Hematopoietic multipotent progenitor cell (in vitro differentiated cells): ENCODE data around the gene C1QTNF9. TPM values are rescaled to one million over a fixed set of nuclear protein-coding genes. Genes with fewer than 3 reads are reported as not detected.
"Not testable (repeated sequence)": the region's sequence is repeated elsewhere in the genome, so short reads cannot be mapped to it uniquely, and the experiment has no call there.

Experiments
- DNase-seq, 3 donors: peaks; one replicate each; pipeline ENCODE4 v3.0.0-alpha.2; 2011 to 2015; ENCODE audit warnings: low read depth in 2 of 3, low spot score in 2 of 3
- total RNA-seq: library from RNA; depleted of rRNA; stranded (reverse); fragments of >200 nt; gene quantifications from one replicate; pipeline ENCODE4 v1.2.3, GENCODE V29; 2012

C1QTNF9 gene
- total RNA-seq, 1 donor: under 0.01 TPM

DNA sequence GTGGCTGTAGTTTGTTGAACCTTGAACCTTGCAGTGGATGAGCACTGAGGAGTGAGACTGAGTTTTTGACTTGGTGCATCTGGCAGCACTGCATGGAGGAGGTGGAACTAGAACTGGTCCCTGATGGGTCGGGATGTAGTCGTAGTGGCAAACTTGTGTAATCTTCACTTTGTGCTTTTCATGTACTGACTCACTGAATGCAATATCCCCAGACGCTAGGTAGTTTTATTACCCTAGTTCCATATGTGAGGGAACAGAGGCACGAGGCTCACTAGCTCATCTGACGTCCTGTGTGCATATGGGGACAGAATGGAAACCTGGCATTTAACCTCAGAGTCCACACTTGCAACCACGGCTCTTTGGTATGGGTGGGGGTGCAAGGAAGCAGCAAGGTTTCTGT lies 10.3 kb downstream of the C1QTNF9 start:
- not testable (repeated sequence) for DNase-seq

GRCh38 chr13:24321416-24321815 lies 12.0 kb downstream of the C1QTNF9 start:
- not testable (repeated sequence) for DNase-seq

GRCh38 chr13:24322470-24322869 lies 13.1 kb downstream of the C1QTNF9 start:
- DNase-seq: not testable (repeated sequence)

GRCh38 chr13:24323036-24323738 lies 13.8 kb downstream of the C1QTNF9 start:
- no peak for DNase-seq

DNA sequence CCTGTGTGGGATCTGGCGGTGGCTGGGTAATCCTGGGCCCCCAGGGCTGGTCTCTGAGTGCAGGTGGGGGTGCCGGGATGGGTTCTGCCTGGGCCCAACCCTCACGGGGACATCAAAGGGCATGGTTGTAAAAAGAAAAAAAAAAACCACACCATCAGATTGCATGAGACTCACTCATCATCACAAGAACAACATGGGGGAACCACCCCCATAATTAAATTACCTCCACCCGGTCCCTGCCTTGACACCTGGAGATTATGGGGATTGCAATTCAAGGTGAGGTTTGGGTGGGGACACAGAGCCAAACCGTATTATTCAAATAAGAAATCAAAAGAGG lies 14.3 kb downstream of the C1QTNF9 start:
- DNase-seq: no peak

- not testable (repeated sequence) for DNase-seq
Measured at GRCh38 chr13:24327598-24327997, 18.2 kb downstream of the C1QTNF9 start.

- DNase-seq: peak in 2 of 3 donors; percentile 10 to 11
Measured at GRCh38 chr13:24328145-24328544, 18.8 kb downstream of the C1QTNF9 start.

DNA sequence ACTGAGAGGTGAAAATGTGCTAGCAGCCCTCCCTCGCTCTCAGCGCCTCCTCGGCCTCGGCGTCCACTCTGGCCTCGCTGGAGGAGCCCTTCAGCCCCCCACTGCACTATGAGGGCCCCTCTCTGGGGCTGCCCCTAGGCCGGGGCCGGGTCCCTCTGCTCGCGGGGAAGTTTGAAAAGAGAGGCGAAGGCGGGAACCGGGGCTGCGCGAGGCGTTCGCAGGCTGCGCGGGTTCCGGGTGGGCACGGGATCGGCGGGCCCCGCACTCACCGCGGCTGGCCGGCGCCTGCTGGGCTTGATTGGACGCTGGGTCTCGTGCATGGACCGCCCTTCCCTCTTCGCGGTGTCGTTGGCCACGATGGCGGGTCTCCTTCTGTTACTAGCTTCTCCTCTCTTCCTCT lies 29.3 kb downstream of the C1QTNF9 start:
- DNase-seq: no peak

- DNase-seq: no peak
Measured at GRCh38 chr13:24339937-24340607, 30.7 kb downstream of the C1QTNF9 start.

- DNase-seq: no peak
Measured at GRCh38 chr13:24340608-24340955, 31.2 kb downstream of the C1QTNF9 start.

DNA sequence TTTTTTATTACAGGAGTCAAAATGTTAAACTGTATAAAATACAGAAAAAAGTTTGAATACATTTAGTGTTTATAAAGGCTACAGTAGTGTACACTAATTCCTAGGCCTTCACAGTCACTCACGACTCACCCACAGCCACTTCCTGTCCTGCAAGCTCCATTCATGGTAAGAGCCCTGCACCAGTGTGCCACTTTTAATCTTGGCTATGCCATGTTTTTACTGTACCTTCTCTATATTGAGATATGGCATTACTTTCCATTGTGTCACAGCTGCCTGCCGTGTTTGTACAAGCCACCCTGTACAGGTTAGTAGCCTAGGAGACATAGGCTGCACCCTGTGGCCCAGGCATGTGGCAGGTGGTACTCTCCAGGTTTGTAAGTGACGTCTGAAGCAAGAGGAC lies 32.1 kb downstream of the C1QTNF9 start:
- no peak for DNase-seq

- no peak for DNase-seq
Measured at GRCh38 chr13:24348385-24348784, 39.0 kb downstream of the C1QTNF9 start.

GRCh38 chr13:24348797-24349515 lies 39.6 kb downstream of the C1QTNF9 start:
- no peak for DNase-seq

DNA sequence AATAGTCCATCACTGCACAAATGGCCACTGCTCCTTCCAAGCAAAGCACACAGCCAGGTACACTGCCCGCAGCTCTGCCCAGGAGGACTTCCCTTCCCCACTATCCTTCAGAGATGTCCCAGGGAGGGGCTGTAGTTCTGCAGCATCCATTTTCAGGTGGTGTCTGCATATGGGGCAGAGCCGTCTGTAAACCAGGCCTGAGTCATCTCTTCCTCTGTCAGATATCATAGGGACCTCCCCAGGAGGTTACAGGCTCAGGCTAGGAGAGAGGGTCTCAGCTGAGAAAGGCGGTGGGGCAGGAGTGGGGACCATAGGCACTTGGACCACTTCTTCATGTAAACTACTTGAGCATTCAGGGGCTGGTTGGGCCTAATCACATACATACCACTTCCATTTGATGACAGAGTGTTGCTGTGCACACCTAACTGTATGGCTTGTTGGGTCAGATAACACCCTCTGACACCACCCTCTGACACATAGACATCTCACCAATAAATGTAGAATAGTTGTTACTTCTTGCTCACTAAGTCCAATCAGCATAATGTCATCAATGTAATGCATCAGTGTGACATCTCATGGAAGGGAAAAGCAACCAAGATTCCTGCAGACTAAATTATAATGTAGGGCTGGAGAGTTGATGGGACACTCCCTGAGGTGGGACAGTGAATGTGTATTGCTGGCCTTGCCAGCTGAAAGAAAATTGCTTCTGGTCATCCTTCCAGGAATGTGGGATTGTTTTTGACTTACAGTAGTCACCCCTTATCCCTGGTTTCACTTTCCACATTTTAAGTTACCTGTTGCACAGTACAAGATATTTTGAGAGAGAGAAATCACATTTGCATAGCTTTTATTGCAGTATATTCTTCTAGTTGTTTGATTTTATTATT lies 40.6 kb downstream of the C1QTNF9 start:
- DNase-seq: not testable (repeated sequence)

DNA sequence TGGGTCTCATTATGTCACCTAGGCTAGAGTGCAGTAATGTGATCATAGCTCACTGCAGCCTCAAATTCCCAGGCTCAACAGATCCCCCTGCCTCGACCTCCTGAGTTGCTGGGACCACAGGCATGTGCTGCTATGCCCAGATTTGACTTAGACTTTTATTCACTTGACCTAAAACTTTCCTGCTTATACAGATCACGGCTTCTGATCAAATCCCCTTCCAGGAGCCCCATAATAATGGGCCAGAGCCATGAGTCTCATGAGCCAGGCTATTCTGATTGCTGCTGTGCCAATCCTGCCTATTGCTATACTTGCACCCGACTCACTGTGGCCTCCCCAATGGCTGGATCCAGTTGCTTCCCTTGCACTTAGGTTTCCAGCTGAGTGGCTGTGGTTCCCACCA lies 42.0 kb downstream of the C1QTNF9 start:
- DNase-seq: no peak

DNA sequence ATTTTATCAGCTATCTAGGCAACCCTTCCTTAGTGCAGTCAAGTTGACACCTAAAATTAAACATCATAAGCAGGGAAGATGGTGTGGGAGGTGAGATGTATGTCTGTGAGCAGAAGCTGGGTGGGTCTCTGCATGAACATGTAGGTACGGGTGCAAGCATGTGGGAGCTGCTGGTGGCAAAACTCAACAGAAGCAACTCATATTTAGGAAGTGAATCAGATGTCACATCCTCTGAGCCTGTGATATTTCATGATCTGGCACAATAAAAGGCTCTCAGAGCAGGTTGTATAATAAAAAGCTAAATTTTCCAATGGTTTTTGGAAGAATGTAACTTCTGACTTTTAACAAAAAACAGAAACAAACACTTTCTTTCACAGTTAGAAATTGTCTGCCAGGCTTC lies 44.4 kb downstream of the C1QTNF9 start:
- DNase-seq: no peak

DNA sequence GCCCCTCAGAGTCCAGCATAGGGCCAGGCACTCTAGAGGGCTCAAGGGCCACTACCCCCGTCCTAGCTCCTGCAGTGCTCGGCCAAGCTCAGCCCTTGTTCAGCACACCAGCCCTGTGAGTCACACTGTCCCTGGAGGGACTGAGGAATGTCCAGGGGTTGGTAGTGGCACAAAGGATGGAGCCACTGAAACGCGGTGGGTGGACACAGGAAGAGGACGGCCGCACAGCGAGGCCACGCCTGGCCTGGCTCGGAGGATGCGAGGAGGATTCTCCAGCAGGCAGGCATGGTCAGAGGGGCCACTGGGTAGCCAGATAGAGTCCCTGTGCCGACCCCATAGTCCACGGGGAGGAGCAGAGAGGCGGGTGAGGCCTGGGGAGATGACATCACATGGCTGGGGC lies 45.7 kb downstream of the C1QTNF9 start:
- DNase-seq: no peak

DNA sequence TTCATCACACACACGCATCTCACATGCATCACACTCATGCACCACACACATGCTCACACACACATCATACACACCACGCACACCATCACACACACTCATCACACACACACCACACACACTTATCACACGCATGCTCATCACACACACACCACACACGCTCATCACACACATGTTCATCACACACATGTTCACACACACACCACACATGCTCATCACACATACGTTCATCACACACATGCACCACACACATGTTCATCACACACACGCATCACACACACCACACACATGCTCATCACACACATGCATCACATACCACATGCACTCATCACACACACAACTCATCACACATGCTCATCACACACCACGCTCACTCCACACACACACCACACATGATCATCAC lies 46.9 kb downstream of the C1QTNF9 start:
- DNase-seq: no peak

DNA sequence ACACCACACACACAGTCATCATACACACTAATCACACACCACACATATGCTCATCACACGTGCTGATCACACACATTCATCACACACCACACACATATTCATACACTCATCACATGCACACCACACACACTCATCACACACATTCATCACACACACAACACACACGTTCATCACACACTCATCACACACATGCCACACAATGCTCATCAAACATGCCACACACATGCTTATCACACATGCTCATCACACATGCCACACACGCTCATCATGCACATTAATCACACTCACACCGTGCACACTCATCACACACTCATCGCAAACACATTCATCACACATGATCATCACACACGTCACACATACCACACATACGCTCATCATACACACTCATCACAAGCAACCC lies 47.5 kb downstream of the C1QTNF9 start:
- no peak for DNase-seq

DNA sequence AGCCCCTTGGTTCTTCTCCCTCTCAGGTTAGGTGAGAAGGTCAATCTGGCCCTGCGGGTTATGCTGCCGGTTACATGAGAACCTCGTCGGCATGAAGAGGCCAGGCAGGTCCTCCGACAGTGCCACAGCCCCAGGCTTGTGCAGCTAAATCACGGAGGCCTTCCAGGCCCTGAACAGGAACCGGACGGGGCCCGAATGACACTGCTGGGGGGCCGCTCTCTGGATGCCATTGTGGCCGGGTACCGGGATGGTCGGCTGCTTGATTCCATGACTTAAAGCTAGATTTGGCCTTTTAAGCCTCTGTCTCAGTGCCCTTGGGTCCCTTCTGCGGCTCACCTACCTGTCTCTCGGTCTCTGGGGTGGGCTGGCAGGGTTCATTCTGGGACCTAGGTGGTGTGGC lies 48.4 kb downstream of the C1QTNF9 start:
- no peak for DNase-seq

- not testable (repeated sequence) for DNase-seq
Measured at GRCh38 chr13:24358836-24359235, 49.5 kb downstream of the C1QTNF9 start.
